Measurements from ENCODE around the gene CPSF4L. TPM values are rescaled to one million over a fixed set of nuclear protein-coding genes. Genes with fewer than 3 reads are reported as not detected.
A peak's percentile ranks its signal among the peaks of the same experiment; 100 is the strongest.

The CPSF4L gene
- total RNA-seq, 4 donors from 2014 or later, result not detected

DNA sequence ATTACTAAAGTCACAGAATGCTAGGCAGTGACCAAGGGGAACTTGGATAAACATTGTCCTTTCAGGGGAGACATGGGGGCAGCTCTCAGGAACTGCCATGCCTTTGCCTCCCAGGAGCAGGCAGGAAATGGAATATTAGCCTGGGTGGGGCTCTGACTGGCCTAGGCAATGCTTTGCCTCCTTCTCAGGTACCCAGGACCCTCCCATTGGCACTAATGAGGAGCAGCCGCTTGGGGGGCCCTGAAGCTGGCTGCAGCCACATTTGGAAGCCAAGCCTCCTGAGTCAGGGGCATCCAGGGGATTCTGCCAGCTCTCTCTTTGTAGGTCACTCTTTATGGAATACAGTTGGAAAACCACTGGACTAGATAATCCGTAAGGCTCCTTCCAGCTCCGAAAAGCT is 5.5 kb downstream of the CPSF4L start:
- Histone ChIP-seq H3K36me3 (no peaks in the 10 kb centered on the region), H3K4me1 (peaks cover 0 to 13% (median 0%) of the 10 kb centered on the region in 4 donors), H3K27me3 (no peaks in the 10 kb centered on the region), H3K4me3 (no peak overlapping the region), H3K9me3 (no peaks in the 10 kb centered on the region), H3K27ac (no peak overlapping the region)
- 89 to 98% methylated on average over 3 of the region's 3 CpGs for WGBS, 2 donors
- TF ChIP-seq, protein P1, sequence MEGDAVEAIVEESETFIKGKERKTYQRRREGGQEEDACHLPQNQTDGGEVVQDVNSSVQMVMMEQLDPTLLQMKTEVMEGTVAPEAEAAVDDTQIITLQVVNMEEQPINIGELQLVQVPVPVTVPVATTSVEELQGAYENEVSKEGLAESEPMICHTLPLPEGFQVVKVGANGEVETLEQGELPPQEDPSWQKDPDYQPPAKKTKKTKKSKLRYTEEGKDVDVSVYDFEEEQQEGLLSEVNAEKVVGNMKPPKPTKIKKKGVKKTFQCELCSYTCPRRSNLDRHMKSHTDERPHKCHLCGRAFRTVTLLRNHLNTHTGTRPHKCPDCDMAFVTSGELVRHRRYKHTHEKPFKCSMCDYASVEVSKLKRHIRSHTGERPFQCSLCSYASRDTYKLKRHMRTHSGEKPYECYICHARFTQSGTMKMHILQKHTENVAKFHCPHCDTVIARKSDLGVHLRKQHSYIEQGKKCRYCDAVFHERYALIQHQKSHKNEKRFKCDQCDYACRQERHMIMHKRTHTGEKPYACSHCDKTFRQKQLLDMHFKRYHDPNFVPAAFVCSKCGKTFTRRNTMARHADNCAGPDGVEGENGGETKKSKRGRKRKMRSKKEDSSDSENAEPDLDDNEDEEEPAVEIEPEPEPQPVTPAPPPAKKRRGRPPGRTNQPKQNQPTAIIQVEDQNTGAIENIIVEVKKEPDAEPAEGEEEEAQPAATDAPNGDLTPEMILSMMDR (IDR thresholded peaks at IDR 0.05), result no peak
- TF ChIP-seq EP300 (IDR thresholded peaks at IDR 0.05) (no peak), POLR2A (IDR thresholded peaks at IDR 0.05) (no peak)
- DNase-seq (ENCODE audit: low spot score in 2 of 2), result no peak

DNA sequence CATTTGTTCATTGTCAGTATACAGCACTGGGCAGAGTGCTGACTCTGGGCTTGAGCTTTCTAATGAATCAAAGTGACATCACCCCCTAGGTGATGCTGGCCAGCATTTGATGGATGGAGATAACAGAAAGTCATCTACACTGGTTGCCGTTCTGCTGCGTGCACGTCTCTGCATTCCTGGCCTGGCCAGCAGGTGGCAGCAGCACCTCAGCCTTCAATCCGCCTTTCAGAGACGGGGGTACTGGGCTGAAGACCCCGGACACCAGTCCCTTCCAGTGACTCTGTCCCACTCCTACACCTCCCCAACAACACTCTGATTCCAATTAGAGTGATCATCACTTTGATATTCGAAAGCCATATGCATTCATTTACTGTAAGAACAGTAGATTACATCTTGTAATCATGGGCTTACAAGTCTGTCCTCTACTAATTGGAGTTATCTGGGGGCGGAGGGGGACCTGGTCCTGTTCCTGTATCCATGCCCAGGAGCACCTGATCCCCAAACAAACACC is 6.0 kb downstream of the CPSF4L start:
- Histone ChIP-seq H3K9me3 (no peaks in the 10 kb centered on the region), H3K27me3 (no peaks in the 10 kb centered on the region), H3K4me1 (peaks cover 0 to 13% (median 0%) of the 10 kb centered on the region in 4 donors), H3K36me3 (no peaks in the 10 kb centered on the region), H3K4me3 (no peak overlapping the region), H3K27ac (no peak overlapping the region)
- 5 to 8% methylated on average over 8 of the region's 8 CpGs for WGBS, 2 donors
- TF ChIP-seq, protein P1 (IDR thresholded peaks at IDR 0.05), result peak; percentile 94 to 99 (median 96)
- TF ChIP-seq EP300 (IDR thresholded peaks at IDR 0.05) (peak in 1 of 2 donors; percentile 40), POLR2A (IDR thresholded peaks at IDR 0.05) (no peak)
- DNase-seq (ENCODE audit: low spot score in 2 of 2), result peak in 1 of 2 donors; percentile 55

DNA sequence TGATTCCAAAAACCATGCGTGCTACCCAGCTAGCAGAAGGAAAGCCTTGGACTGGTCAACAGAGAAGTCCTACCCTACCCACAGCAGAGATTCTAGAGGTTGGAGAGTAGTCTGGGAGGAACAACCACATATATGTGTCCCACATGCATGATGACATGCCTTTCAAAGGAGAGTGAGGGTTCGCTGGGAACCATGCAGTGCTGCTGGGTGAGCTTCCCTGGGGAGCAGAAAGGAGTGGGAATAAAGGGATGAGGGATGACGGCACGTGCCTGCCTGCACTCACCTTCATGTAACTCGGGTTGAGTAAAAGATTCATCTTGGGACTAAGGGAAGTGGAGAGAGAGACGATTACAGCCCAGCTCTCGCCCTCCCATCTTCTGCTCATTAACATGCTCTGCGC is 9.8 kb downstream of the CPSF4L start:
- H3K9me3 ChIP-seq, result no peaks in the 10 kb centered on the region
- peaks cover 0 to 25% (median 0%) of the 10 kb centered on the region in 3 donors for H3K36me3 ChIP-seq
- H3K27me3 ChIP-seq, result no peaks in the 10 kb centered on the region
- DNase-seq (ENCODE audit: low spot score in 2 of 2), result no peak
- H3K4me3 ChIP-seq, result no peak overlapping the region
- 72 to 75% methylated on average over 8 of the region's 8 CpGs for WGBS, 2 donors
- peaks cover 0 to 10% (median 0%) of the 10 kb centered on the region in 4 donors for H3K4me1 ChIP-seq
- H3K27ac ChIP-seq, result no peak overlapping the region
- TF ChIP-seq, protein P1 (IDR thresholded peaks at IDR 0.05), result no peak
- TF ChIP-seq POLR2A (IDR thresholded peaks at IDR 0.05) (no peak), EP300 (IDR thresholded peaks at IDR 0.05) (no peak)

DNA sequence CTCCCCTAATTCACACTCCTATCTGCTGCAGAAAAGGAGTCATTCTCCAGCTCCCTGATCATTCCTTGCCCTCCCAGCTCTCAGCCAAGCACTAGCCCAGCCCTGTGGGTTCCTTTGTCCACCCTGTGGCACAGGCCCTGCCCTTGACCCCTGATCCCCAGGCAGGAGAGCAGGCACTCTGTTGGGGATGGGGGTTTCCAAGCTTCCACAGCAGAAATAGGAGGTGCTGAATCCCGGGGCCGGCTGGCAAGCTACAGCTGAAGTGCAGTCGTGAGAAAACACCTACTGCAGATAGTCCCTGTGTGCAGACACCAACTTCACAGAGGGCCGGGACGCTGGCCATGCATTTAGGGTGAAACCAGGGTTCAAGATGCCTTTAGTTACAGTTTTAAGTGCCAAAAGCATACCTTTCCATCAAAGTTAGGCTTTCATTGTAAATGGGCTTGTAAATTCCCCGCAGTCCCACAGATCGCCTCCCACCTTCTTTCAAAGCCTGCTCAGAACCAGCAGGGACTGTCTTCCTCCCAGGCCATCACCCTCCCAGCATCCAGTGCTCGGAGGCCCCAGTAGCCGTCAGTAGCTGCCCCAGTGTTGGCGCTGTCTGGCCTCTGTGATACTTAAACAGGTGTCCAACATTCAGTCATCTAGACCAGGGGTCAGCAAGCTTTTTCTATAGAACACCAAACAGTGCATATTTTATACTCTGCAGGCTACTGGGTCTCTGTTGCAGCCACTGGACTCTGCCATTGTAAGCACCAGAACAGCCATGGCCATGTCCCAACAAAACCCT is 10.6 kb downstream of the CPSF4L start:
- WGBS, 2 donors, result 56 to 58% methylated on average over 10 of the region's 10 CpGs
- H3K4me3 ChIP-seq, result no peak overlapping the region
- peaks cover 0 to 33% (median 0%) of the 10 kb centered on the region in 3 donors for H3K36me3 ChIP-seq
- peaks cover 0 to 7% (median 0%) of the 10 kb centered on the region in 4 donors for H3K4me1 ChIP-seq
- H3K27ac ChIP-seq, result no peak overlapping the region
- DNase-seq (ENCODE audit: low spot score in 2 of 2), result no peak
- no peak for TF ChIP-seq EP300 (IDR thresholded peaks at IDR 0.05)
- no peaks in the 10 kb centered on the region for H3K9me3 ChIP-seq
- H3K27me3 ChIP-seq, result no peaks in the 10 kb centered on the region

DNA sequence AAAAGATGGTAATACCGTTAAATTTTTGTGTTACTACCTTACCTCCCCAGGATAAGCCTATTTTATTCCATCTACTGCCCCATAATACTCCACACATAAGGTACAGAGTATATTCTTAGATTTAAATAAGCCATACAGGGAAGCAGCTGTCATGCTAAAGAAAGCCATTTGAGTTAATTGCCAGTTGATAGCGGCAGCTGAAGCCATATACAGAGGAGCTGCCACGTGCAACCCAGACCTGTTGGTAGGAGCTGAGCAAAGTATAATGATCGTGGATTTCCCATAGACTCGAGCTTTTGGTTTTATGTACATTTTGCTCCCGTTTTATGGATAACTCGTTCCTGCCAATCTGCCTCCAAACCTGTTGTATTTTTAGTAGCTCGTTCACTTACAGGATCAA is 12.0 kb downstream of the CPSF4L start:
- no peaks in the 10 kb centered on the region for H3K9me3 ChIP-seq
- H3K4me3 ChIP-seq, result no peak overlapping the region
- H3K27ac ChIP-seq, result no peak overlapping the region
- no peak for DNase-seq (ENCODE audit: low spot score in 2 of 2)
- peaks cover 0 to 46% (median 0%) of the 10 kb centered on the region in 3 donors for H3K36me3 ChIP-seq
- 76 to 84% methylated on average over 8 of the region's 8 CpGs for WGBS, 2 donors
- TF ChIP-seq POLR2A (IDR thresholded peaks at IDR 0.05) (no peak), EP300 (IDR thresholded peaks at IDR 0.05) (no peak)
- TF ChIP-seq, protein P1 (IDR thresholded peaks at IDR 0.05), result no peak
- no peaks in the 10 kb centered on the region for H3K27me3 ChIP-seq
- no peaks in the 10 kb centered on the region for H3K4me1 ChIP-seq

Data from tibial nerve (tissue), 4 donors.